Astrocyte of the cerebellum (primary cell): ENCODE measurements around the gene ITPR3.

Experiments used
- DNase-seq: peaks from one replicate; pipeline ENCODE4 v3.0.0-alpha.2; 2011; ENCODE audit warnings: low read depth
- H3K4me3 ChIP-seq: 2 replicates; pipeline ENCODE4 v1.5.1; 2011; ENCODE audit warnings: mild to moderate bottlenecking, low read depth, low read length, moderate library complexity
- in situ Hi-C: cut with HindIII; loops from 2 replicates; pipeline ENCODE4 v1.10.0; 2017; ENCODE audit warnings: low sequenced_read_pairs
- TF ChIP-seq, protein P1 (sequence below): IDR thresholded peaks from 2 replicates; pipeline ENCODE4 v1.5.1; 2012; ENCODE audit warnings: low read length, low read depth, moderate library complexity, mild to moderate bottlenecking; ENCODE audit errors: missing control alignments

The ITPR3 gene

DNA sequence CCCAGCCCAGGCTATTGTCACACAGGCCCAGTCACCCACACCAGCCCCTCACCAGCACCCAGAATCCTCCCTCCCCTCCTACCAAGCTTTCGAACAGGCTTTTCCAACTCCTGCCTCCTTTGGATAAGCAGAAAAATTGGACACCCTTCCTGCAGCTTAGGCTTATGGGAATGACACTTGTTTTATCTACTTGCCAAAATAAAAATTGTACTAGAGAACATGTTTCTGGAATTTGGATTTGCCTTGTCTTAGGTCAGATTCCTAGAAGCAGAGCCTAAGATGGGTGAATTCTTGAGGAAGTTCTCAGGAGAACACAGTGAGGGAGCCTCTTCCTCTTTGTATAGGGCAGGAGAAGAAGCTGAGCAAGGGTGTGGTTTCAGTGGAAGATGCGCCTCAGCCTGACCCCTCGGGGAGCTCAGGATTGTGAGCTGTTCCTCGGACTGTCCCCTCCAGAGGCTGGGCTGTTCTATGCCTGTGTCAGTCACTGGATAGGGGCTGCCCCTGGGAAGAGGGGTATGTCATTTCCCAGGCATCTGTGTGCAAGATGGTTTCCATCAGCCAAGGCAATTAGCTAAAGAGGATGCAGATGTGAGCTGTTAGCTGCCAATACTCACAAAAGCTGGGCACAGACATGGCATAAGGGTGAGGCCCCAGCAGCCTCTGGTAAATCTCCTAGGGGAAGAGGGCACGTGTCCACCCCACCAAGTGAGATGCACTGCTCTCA lies 33.9 kb downstream of the ITPR3 start:
- in situ Hi-C loops = no loop called here
- no peak overlapping the region for H3K4me3 ChIP-seq
- no peak for DNase-seq
- TF ChIP-seq, protein P1, sequence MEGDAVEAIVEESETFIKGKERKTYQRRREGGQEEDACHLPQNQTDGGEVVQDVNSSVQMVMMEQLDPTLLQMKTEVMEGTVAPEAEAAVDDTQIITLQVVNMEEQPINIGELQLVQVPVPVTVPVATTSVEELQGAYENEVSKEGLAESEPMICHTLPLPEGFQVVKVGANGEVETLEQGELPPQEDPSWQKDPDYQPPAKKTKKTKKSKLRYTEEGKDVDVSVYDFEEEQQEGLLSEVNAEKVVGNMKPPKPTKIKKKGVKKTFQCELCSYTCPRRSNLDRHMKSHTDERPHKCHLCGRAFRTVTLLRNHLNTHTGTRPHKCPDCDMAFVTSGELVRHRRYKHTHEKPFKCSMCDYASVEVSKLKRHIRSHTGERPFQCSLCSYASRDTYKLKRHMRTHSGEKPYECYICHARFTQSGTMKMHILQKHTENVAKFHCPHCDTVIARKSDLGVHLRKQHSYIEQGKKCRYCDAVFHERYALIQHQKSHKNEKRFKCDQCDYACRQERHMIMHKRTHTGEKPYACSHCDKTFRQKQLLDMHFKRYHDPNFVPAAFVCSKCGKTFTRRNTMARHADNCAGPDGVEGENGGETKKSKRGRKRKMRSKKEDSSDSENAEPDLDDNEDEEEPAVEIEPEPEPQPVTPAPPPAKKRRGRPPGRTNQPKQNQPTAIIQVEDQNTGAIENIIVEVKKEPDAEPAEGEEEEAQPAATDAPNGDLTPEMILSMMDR = no peak

GRCh38 chr6:33656844-33657243 lies 35.7 kb downstream of the ITPR3 start:
- TF ChIP-seq, protein P1 = no peak
- DNase-seq = no peak
- H3K4me3 ChIP-seq = no peak overlapping the region
- in situ Hi-C loops = no loop called here

DNA sequence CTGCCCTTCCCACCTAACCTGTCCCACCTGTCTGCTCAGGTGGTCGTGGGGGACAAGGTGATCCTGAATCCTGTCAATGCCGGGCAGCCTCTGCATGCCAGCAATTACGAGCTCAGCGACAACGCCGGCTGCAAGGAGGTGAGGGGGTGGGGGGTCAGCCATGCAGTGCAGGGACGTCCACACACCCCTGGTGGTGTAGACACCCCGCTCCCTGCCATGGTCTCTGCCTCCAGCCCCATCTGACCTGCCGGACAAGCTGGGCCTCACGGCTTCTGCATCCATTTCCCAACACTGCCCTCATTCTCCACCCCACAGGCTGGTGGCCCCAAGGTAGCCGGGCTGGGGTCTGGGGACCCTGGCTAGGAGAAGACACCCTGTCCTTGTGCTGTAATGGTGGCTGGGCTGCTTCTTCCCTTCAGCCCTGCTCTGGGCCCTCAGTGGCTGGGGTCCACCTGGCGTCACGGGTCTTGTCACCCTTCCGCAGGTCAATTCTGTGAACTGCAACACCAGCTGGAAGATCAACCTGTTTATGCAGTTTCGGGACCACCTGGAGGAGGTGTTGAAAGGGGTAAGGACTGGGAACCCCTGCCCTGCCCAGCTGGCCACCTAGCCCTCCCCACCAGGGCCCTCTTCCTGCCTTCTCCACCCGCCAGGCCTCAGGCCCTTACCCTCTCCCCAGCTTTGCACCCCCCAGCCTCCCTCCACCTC lies 38.0 kb downstream of the ITPR3 start:
- in situ Hi-C loops = no loop called here
- no peak for DNase-seq
- TF ChIP-seq, protein P1 = no peak

GRCh38 chr6:33659986-33660385 lies 38.9 kb downstream of the ITPR3 start:
- in situ Hi-C loops = loop anchor here (5.0 kb wide), 1 partner anchor 73 kb away; no protein-coding TSS in a partner anchor
- no peak for DNase-seq

More for the DNA sequence above, 38.0 kb downstream of the ITPR3 start:
- H3K4me3 ChIP-seq = no peak overlapping the region

DNA sequence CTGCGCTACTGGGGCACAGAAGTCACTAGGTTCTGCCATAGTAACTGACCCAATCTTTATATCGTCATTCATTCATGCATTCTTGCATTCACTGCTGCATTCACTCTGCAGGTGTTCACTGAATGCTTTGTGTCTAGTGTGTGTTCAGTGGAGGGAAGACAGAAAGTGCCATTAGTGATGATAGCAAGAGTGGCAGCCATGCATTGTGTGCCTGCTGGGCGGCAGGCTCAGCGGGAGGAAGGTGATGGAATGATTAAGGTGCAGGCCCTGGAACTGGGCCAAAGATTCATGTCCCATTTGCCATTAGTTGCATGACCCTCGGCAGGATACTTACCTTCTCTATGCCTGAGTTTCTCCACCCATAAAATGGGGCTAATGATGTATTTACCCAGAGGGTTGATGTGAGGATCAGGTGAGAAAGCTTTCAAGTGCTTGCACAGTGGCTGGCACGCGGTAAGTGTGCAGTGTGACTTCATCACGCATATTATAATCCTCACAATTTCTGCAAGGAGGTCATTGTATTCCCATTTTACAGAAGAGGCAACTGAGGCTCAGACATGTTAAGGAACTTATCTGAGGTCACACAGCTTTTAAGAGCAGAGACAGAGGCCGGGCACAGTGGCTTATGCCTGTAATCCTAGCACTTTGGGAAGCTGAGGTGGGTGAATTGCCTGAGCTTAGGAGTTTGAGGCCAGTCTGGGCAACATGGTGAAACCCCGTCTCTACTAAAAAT lies 40.1 kb downstream of the ITPR3 start:
- no peak overlapping the region for H3K4me3 ChIP-seq
- no peak for DNase-seq
- in situ Hi-C loops = loop anchor here (5.0 kb wide), 1 partner anchor 74 kb away; no protein-coding TSS in a partner anchor
- TF ChIP-seq, protein P1 = no peak

More at GRCh38 chr6:33659986-33660385, 38.9 kb downstream of the ITPR3 start:
- TF ChIP-seq, protein P1 = no peak
- H3K4me3 ChIP-seq = no peak overlapping the region

GRCh38 chr6:33662318-33662717 lies 41.2 kb downstream of the ITPR3 start:
- in situ Hi-C loops = loop anchor here (5.0 kb wide), 1 partner anchor 75 kb away; no protein-coding TSS in a partner anchor
- no peak overlapping the region for H3K4me3 ChIP-seq
- no peak for DNase-seq
- TF ChIP-seq, protein P1 = no peak
